OCI-LY3 (cell line): ENCODE measurements around the gene L3MBTL3.

Experiments used
- EZH2phosphoT487 ChIP-seq: fragments of 200-600 bp; shearing (Covaris generic); IDR thresholded peaks from 2 replicates; pipeline ENCODE4 v1.6.1; 2018; ENCODE audit warnings: antibody characterized with exemption, mixed run types, low read depth
- TF ChIP-seq, protein P1 (sequence below): fragments of 200-600, 300-600 bp; sonication (generic); IDR thresholded peaks from 2 replicates; pipeline ENCODE4 v1.5.1; 2014; ENCODE audit warnings: antibody characterized with exemption, low read length, low read depth

DNA sequence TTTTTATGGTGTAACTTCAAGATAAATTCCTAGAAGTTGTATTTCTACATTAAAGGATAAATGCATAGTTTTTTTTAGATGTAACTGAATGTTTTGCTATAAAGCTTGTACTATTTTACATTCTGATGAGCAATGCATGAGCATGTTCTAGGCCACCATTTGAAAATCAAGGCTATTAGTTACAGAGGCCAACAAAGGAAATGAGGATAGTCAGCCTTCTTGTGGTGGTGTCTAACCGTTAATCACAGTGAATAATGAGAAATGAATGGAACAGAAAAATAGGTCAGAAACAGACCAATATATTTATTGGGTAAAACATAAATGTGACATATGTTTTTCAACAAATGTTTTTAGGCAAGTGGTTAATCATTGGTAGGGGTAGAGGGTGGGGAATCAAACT is 37.6 kb upstream of the L3MBTL3 start:
- TF ChIP-seq, protein P1, sequence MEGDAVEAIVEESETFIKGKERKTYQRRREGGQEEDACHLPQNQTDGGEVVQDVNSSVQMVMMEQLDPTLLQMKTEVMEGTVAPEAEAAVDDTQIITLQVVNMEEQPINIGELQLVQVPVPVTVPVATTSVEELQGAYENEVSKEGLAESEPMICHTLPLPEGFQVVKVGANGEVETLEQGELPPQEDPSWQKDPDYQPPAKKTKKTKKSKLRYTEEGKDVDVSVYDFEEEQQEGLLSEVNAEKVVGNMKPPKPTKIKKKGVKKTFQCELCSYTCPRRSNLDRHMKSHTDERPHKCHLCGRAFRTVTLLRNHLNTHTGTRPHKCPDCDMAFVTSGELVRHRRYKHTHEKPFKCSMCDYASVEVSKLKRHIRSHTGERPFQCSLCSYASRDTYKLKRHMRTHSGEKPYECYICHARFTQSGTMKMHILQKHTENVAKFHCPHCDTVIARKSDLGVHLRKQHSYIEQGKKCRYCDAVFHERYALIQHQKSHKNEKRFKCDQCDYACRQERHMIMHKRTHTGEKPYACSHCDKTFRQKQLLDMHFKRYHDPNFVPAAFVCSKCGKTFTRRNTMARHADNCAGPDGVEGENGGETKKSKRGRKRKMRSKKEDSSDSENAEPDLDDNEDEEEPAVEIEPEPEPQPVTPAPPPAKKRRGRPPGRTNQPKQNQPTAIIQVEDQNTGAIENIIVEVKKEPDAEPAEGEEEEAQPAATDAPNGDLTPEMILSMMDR = no peak
- no peak for TF ChIP-seq EZH2phosphoT487
